CD4-positive, alpha-beta T cell treated with Interleukin-2 at 100 ng/mL for 4 hours (primary cell): Measurements from ENCODE around the gene CEP72.
"Not testable (repeated sequence)": the region's sequence is repeated elsewhere in the genome, so short reads cannot be mapped to it uniquely, and the experiment has no call there.

Source experiments
- DNase-seq: peaks from one replicate; pipeline ENCODE4 v3.0.0-alpha.2; 2020; ENCODE audit warnings: low spot score

CEP72 gene

GRCh38 chr5:672329-673160, 60.4 kb downstream of the CEP72 start:
- DNase-seq = peak; percentile 95

- no peak for DNase-seq
Measured at GRCh38 chr5:673161-673830, 61.2 kb downstream of the CEP72 start.

GRCh38 chr5:673831-674629, 61.9 kb downstream of the CEP72 start:
- DNase-seq = no peak

GRCh38 chr5:674630-675011, 62.5 kb downstream of the CEP72 start:
- no peak for DNase-seq

- no peak for DNase-seq
Measured at GRCh38 chr5:675111-675870, 63.2 kb downstream of the CEP72 start.

GRCh38 chr5:675871-676698, 63.9 kb downstream of the CEP72 start:
- no peak for DNase-seq

GRCh38 chr5:676699-677076, 64.5 kb downstream of the CEP72 start:
- no peak for DNase-seq

GRCh38 chr5:677131-678101, 65.3 kb downstream of the CEP72 start:
- no peak for DNase-seq

- not testable (repeated sequence) for DNase-seq
Measured at GRCh38 chr5:678521-678920, 66.4 kb downstream of the CEP72 start.

GRCh38 chr5:679166-679895, 67.2 kb downstream of the CEP72 start:
- not testable (repeated sequence) for DNase-seq

- not testable (repeated sequence) for DNase-seq
Measured at GRCh38 chr5:680118-680795, 68.1 kb downstream of the CEP72 start.

GRCh38 chr5:680836-681235, 68.7 kb downstream of the CEP72 start:
- DNase-seq = not testable (repeated sequence)

GRCh38 chr5:681317-682191, 69.4 kb downstream of the CEP72 start:
- DNase-seq = not testable (repeated sequence)

- DNase-seq = not testable (repeated sequence)
Measured at GRCh38 chr5:682216-682615, 70.1 kb downstream of the CEP72 start.

- not testable (repeated sequence) for DNase-seq
Measured at GRCh38 chr5:682651-683358, 70.7 kb downstream of the CEP72 start.

GRCh38 chr5:683551-684481, 71.7 kb downstream of the CEP72 start:
- no peak for DNase-seq
